ENCODE data around the gene FGFR4.

GRCh38 chr5:177041936-177042335, 44.8 kb upstream of the FGFR4 start:
- TF ChIP-seq CTCF (conservative IDR thresholded peaks at IDR 0.05) (no peak), EZH2 (IDR thresholded peaks at IDR 0.05; ENCODE audit: low read depth) (no peak)
